ENCODE results near the gene BCL2A1. TPM values are rescaled to one million over a fixed set of nuclear protein-coding genes. Genes with fewer than 3 reads are reported as not detected.
"Not testable (repeated sequence)": the region's sequence is repeated elsewhere in the genome, so short reads cannot be mapped to it uniquely, and the experiment has no call there.

Gene BCL2A1
- total RNA-seq, 1 donor from 2014 or later, result 124 TPM

- DNase-seq, result peak; percentile 45
- no peak for TF ChIP-seq CTCF (IDR thresholded peaks at IDR 0.05)
- H3K9me3 ChIP-seq, result peaks cover 79% of the 10 kb centered on the region
Observed at GRCh38 chr15:79918278-79918677, 52.7 kb downstream of the BCL2A1 start.

GRCh38 chr15:79916502-79917132 lies 54.4 kb downstream of the BCL2A1 start:
- TF ChIP-seq CTCF (IDR thresholded peaks at IDR 0.05), result no peak
- no peak overlapping the region for H3K27ac ChIP-seq
- H3K27me3 ChIP-seq (ENCODE audit: low read depth), result no peaks in the 10 kb centered on the region
- no peaks in the 10 kb centered on the region for H3K36me3 ChIP-seq
- H3K4me3 ChIP-seq, result no peak overlapping the region
- ATAC-seq, result no peak
- H3K9me3 ChIP-seq, result peaks cover 86% of the 10 kb centered on the region
- DNase-seq, result no peak
- intact Hi-C loops (cut with DNase I), result no loop called here
- H3K4me1 ChIP-seq, result no peaks in the 10 kb centered on the region

More at GRCh38 chr15:79918278-79918677, 52.7 kb downstream of the BCL2A1 start:
- H3K36me3 ChIP-seq, result no peaks in the 10 kb centered on the region
- intact Hi-C loops (cut with DNase I), result no loop called here
- ATAC-seq, result no peak
- no peak overlapping the region for H3K4me3 ChIP-seq
- no peak overlapping the region for H3K27ac ChIP-seq
- H3K4me1 ChIP-seq, result no peaks in the 10 kb centered on the region
- no peaks in the 10 kb centered on the region for H3K27me3 ChIP-seq (ENCODE audit: low read depth)

GRCh38 chr15:79915776-79916501 lies 55.1 kb downstream of the BCL2A1 start:
- DNase-seq; ATAC-seq; H3K36me3 ChIP-seq; H3K4me1 ChIP-seq; H3K27ac ChIP-seq; intact Hi-C loops (cut with DNase I); H3K4me3 ChIP-seq; H3K27me3 ChIP-seq (ENCODE audit: low read depth): not testable (repeated sequence)
- H3K9me3 ChIP-seq, result peaks cover 83% of the 10 kb centered on the region

- Histone ChIP-seq H3K9me3 (peaks cover 71% of the 10 kb centered on the region), H3K36me3 (no peaks in the 10 kb centered on the region), H3K27ac (no peak overlapping the region), H3K27me3 (ENCODE audit: low read depth) (no peaks in the 10 kb centered on the region), H3K4me1 (no peaks in the 10 kb centered on the region), H3K4me3 (no peak overlapping the region)
- intact Hi-C loops (cut with DNase I), result no loop called here
- no peak for ATAC-seq
- no peak for TF ChIP-seq CTCF (IDR thresholded peaks at IDR 0.05)
- DNase-seq, result no peak
Observed at GRCh38 chr15:79914728-79915127, 56.3 kb downstream of the BCL2A1 start.

Other genes starting within 250 kb of the BCL2A1 start
- 37.4 TPM for gene MTHFS, start 74.2 kb downstream of the BCL2A1 start, total RNA-seq
- gene ZFAND6, start 88.5 kb upstream of the BCL2A1 start, total RNA-seq, result 76.7 TPM
- gene FAH, start 181.8 kb upstream of the BCL2A1 start, total RNA-seq, result 25.6 TPM

Data from lower lobe of right lung (tissue), 2 donors.